Fibroblast of skin of right biceps (primary cell): ENCODE data around the gene ARL10.

Source experiments
- DNase-seq: peaks from one replicate; pipeline ENCODE4 v3.0.0-alpha.2; 2013

The ARL10 gene

DNA sequence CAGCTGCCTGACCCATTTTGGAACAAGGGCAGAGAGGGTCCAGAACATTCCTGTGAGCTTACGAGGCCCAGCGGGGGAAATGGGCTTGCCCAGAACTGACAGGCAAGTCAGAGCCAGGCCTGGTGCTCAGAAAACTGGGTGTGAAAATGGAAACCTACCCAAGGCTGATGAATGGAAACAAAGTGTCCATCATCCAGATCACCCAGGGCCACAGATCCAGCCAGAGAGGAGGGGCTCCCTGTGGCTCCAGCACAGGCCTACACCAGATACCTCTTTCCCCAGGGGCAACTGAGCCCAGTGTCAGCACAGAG is 47.9 kb downstream of the ARL10 start:
- no peak for DNase-seq

DNA sequence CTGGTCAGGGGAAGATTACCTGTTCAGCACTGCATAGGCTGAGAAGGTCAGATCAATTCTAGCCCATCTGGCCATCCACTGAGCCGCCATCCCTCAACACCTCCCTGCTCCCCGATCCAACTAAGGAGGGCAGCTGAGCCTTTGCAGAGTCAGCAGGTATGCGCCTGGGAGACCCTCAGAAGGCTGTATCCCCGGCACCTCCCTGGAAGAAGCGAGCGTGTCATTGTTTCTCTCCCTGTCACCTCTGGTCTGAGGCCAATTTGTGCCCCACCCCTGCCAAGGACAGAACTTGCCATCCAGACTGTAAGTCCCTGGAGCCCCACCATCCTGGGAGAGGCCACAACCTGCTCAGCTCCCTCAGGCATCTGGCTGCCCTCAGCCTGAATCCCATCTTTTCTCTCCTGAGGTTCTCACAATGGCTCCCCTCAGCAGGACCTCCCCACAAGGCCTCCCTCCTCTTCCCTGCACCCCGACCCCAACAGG is 48.5 kb downstream of the ARL10 start:
- no peak for DNase-seq

DNA sequence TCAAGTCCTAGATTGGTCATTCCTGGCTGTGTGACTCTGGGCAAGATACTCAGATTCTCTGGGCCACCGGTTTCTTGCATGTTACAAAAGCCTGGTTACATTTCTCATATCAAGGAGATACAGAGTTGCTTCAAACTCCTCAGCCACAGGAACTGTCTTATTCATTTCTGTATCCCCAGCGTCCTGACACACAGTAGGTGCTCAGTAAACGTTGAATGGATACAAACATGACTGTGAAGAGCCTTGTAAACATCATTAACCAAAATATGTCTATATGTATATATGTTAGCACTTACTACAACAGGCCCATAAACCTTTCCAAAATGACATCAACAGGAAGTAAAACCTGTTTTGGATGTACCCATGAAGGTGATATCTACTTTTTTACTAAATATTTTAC is 49.4 kb downstream of the ARL10 start:
- DNase-seq = no peak

DNA sequence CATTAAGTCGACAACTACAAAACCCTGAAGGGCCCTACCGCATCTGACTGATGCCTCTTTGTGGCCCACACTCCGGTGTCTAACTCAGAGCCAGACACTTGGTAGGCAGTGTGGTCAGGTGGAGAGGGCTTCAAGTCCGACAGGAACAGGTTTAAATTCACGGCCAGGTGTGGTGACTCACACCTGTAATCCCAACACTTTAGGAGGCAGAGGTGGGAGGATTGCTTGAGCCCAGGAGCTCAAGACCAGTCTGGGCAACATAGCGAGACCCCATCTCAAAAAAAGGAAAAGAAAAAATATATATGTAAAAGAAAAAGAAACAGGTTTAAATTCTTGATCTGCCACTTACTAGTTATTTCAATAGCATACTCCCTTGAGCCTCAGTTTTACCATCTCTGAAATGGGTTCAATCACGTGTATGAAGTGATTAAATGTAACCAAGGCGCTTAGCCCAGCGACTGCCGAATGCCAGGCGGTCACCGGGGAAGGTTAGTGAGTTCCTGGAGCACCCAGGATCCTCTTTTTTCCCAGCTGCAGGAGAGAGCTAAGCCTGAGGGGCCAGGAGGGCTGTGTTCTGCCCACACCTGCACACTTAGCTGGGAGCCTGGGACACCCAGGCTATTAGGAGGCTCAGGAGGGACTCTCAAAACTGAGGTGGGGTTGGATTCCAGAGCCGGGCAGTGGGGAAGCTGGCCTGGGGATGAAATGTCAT is 50.1 kb downstream of the ARL10 start:
- DNase-seq = no peak

DNA sequence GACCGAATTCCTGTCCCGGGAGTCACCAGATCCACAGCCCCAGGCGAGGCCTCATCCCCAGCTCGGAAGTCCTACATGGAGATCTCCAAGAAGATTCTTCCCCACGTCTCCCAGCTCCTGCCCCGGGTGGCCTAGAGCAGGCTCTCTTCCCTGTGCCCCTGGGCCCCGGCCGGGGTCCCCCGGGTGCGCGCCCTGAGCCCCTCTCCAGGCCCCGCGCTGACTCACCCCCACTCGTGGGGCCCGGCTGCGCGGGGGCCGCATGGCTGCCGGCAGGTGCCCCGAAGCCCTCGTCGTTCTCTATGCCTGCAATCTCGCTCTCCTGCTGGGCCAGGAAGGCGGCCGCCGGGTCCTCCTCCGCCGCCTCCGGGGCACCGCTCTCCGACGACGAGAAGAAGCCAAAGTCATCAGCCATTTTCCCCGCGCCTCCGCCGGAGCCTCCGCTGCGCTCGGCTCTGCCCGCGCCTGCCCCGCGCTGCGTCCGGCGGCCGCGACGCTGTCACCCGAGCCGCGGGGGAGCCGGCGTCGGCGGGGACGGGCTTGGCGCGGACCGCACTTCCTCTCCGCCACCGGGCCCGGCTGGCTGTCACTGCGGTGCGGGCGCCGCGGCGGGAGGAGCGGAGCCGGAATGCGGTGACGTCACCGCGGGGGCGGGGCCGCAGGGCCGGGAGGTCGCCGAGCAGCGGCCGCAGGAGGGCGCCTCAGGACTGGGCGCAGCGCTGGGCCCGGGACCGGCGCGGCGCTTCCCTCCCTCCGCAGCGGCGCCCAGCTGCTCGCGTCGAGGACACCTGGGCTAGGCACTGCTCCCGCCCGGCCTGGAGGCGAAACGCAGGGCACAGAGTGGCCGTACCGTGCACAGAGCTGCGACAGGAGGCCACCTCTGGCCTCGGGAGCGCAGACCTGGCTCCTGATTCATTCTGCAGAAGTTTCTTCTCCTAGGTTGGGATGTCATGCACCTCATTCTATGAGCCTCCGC is 51.0 kb downstream of the ARL10 start, which contains the start of gene CLTB:
Gene CLTB (minus strand): TSS at position 588 of the 973 bp plus-strand sequence. CDS start 176 bp downstream, at position 412.
- DNase-seq = peak; percentile 83

DNA sequence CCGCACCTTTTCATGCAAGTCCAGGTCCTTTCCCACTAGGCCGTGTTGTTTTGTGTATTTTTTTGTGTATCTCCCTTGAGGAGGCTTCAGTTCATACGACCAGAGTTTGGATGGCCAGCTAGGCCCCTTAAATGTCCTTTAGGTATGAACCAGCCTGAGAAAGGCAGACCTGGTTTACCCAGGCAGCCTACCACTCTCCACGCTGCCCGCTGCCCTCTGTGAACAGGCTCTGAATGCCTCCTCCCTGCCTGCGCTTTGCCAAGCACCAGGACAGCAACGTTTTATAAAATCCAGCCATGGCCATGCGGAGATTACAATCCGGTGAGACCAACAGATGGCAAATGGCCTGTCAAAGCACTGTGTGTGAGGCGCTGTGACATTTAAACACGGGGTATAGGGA is 51.7 kb downstream of the ARL10 start:
- DNase-seq = no peak

DNA sequence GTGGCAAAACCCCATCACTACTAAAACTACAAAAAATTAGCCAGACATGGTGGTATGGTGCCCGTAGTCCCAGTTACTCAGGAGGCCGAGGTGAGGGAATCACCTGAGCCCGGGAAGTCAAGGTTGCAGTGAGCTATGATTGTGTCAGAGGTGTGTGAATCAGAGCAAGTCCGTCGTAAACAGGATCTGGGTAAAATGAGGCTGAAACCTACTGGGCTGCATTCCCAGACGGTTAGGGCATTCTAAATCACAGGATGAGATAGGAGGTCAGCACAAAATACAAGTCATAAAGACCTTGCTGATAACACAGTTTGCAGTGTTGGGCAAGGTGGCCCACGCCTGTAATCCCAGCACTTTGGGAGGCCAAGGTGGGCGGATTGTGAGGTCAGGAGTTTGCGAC is 53.0 kb downstream of the ARL10 start:
- no peak for DNase-seq

DNA sequence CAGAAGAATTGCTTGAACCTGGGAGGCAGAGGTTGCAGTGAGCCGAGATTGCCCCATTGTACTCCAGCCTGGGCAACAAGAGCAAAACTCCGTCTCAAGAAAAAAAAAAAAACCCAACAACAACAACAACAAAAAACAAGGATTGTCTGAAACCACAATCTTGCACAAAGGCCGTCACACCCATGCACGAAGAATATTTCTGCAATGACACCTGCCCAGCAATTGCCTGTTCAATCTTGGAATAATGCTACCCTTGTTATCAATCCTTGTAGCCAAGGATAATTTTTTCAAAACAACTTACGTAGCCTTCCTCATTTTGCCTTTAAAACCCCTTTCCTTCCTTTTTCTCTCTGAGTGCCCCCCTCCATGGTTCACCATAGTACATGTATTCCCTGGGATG is 54.8 kb downstream of the ARL10 start:
- DNase-seq = no peak

DNA sequence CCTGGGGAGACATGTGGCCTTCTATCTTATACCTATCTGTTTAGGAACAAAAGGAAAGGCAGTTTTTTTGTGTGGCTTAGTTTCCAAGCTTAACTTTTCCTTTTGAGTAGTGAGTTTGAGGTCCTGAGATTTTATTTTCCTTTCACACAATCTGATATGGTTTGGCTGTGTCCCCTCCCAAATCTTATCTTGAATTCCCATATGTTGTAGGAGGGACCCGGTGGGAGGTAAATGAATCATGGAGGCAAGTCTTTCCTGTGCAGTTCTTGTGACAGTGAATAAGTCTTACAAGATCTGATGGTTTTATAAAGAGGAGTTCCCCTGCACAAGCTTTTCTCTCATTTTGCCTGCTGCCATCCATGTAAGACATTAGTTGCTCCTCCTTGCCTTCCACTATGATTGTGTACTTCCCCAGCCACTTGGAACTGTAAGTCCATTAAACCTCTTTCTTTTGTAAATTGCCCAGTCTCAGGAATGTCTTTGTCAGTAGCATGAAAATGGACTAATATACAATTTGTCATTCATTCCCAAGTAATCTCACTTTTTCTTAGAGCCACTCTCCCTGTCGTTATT is 55.8 kb downstream of the ARL10 start:
- DNase-seq = no peak

DNA sequence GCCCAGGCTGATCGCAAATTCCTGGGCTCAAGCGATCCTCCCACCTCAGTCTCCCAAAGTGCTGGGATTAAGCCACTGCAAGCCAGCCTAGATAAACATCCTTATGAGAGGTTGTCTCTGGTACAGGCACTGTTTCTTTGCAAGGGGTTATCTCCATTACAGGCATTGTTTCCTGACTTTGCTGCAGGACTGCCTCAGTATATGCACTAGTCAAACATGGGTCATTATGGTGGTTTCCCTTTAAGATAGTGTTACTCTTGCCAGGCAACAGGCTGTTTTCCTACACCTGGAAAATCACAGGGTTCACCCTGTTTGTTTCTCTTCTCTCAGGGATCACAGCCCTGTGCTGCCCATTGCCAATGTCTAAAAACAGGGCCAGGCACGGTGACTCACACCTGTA is 58.9 kb downstream of the ARL10 start:
- DNase-seq = no peak

DNA sequence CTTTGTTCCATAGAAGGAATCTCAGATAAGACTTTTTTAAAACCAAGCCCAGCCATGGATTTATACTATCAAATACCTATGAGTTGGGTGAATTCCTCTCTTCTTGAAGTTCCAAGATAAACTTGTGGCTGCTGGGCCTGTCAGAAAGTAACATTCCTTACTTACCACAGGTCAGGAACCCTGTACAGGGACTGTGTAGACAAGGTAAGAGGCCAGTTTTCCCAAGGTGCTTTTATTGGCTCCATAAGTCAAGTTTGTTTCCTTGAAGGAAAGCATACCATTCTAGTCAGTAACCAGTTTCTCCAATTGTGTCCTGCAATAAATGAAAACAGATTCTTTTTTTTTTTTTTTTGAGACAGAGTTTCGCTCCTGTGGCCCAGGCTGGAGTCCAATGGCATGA is 59.9 kb downstream of the ARL10 start:
- DNase-seq = peak; percentile 45

DNA sequence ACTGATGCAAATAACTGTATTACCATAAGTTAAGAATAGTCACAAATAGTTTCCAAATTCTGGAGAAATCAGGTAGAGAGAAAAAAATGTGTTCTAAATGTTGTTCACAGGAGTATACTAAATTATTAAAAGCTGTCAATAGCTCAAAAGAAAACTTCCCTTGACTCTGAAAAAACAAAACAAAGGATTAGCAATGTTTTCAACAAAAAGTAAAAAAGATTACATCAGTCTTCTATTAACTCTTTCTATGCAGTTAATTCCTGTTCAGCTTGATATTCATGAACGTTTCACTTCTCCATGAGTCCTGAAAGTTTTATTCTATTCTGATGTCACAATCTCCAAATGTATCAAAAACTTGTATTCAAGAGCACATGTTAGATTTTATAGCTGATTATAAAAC is 60.5 kb downstream of the ARL10 start:
- no peak for DNase-seq

DNA sequence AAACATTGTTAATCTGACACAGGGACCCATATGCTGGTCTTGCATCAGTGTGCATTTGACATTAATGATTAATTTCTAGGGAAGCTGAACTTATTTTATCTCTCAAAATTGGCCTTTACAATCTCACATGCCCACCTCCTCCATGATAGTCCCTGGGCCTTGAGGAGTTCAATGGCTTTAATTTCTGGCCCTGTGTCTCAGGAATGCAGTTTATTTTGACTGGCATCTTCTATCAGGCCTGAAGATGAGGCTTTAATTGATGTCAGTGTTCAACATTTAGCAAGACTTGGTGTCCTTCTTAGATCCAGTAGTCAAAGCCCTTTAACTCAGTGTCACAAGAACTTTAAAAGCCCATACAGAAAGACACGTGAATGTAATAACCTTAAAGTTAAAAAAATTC is 61.6 kb downstream of the ARL10 start:
- no peak for DNase-seq

DNA sequence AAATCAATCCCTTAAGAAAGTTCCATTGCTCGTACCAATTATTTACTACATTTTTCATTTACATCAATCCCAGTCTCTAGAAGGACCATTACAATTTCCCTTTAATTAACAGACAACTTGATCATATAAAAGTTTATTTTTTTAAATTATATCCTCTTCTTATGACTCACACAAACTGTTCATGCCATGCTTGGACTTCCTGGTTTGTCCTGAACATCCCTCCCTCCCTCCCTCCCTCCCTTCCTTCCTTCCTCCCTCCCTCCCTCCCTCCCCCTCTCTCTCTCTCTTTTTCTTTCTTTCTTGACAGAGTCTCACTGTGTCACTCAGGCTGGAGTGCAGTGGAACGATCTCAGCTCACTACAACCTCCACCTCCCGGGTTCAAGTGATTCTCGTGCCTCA is 62.7 kb downstream of the ARL10 start:
- DNase-seq = no peak

DNA sequence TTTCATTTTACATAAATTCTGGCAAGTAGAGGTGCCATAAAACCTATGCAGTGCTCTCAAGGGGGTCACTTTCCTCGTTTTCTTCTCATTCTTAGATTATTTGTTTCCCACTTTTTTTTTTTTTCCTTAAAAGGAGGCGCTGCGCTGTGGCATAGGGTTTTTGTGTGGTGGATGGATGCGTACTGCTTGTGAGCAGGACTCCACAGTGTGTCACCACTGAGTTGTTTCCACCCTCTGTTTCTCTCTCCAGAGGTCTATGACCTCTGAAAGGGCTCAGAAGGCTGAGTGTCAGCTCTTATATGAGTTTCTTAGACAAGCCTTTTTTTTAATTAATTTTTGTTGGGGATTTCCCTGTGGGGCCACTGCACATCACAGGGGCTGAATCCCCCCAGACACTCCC is 64.7 kb downstream of the ARL10 start:
- DNase-seq = no peak
